H1 (cell line): ENCODE data around the gene ACTR8. TPM values are rescaled to one million over a fixed set of nuclear protein-coding genes. Genes with fewer than 3 reads are reported as not detected.

Source experiments
- CTCF ChIA-PET: fragments of 300-600 bp; sonication (Branson Sonifier 250); formaldehyde crosslinking; loops from one replicate; lab custom pipeline; 2021; ENCODE audit not compliant: partially characterized antibody; lab: Charles Lee
- POLR2A ChIA-PET: fragments of 300-600 bp; sonication (Branson Sonifier 250); formaldehyde crosslinking; loops from one replicate; lab custom pipeline; 2021; ENCODE audit warnings: inconsistent platforms; ENCODE audit not compliant: partially characterized antibody; lab: Charles Lee
- DNase-seq, 2 experiments: peaks; one replicate each; pipeline versions ENCODE4 v3.0.0 to v3.0.0-alpha.2; 2010 to 2022; ENCODE audit warnings: low spot score in 2 of 2, low read depth in 1 of 2, mixed read lengths in 1 of 2
- FAIRE-seq: peaks from 2 replicates; lab custom pipeline; 2011; peaks lifted over from hg19 to GRCh38; lab: Jason Lieb, UNC
- H2AFZ ChIP-seq: 2 replicates; pipeline ENCODE4 v1.8.1; 2012; ENCODE audit warnings: low read length, inconsistent platforms
- H2AK5ac ChIP-seq: 2 replicates; pipeline ENCODE4 v1.6.1; 2013; ENCODE audit warnings: low read depth, low read length
- H2BK120ac ChIP-seq: replicated peaks from 2 replicates; pipeline ENCODE3; 2013; ENCODE audit warnings: low read depth, low read length, inconsistent platforms
- H2BK12ac ChIP-seq: 2 replicates; pipeline ENCODE4 v1.6.1; 2013; ENCODE audit warnings: low read depth, low read length
- H2BK15ac ChIP-seq: 2 replicates; pipeline ENCODE4 v1.6.1; 2013; ENCODE audit warnings: low read length
- H2BK20ac ChIP-seq: 2 replicates; pipeline ENCODE4 v1.6.1; 2013; ENCODE audit warnings: low read length
- H2BK5ac ChIP-seq: 2 replicates; pipeline ENCODE4 v1.6.1; 2013; ENCODE audit warnings: low read depth, low read length
- H3K14ac ChIP-seq: 2 replicates; pipeline ENCODE4 v1.6.1; 2013; ENCODE audit warnings: inconsistent platforms; ENCODE audit not compliant: insufficient read length
- H3K18ac ChIP-seq: 2 replicates; pipeline ENCODE4 v1.6.1; 2013; ENCODE audit warnings: low read length; ENCODE audit errors: extremely low read depth
- H3K23ac ChIP-seq: 2 replicates; pipeline ENCODE4 v1.6.1; 2013; ENCODE audit warnings: inconsistent platforms; ENCODE audit not compliant: insufficient read length
- H3K23me2 ChIP-seq: 2 replicates; pipeline ENCODE4 v1.6.1; 2013; ENCODE audit warnings: low read depth, low read length
- H3K27ac ChIP-seq: 2 replicates; pipeline ENCODE4 v1.6.1; 2011; ENCODE audit warnings: low read depth, low read length, inconsistent platforms
- H3K27me3 ChIP-seq, 4 experiments: replicated peaks in 1 of 4; 1 replicate in 1 of 4; 2 replicates in 3 of 4; pipeline versions ENCODE4 v1.6.1 to v1.8.1; 2011 to 2013; ENCODE audit warnings: low read length in 3 of 4, mild to moderate bottlenecking in 3 of 4, inconsistent platforms in 2 of 4, mixed read lengths in 2 of 4, moderate library complexity in 1 of 4; ENCODE audit not compliant: control insufficient read depth in 3 of 4, insufficient read depth in 3 of 4; ENCODE audit errors: extremely low read depth in 1 of 4
- H3K36me3 ChIP-seq, 4 experiments: 2 replicates each; pipeline versions ENCODE4 v1.6.1 to v1.8.1; 2011 to 2013; ENCODE audit warnings: mild to moderate bottlenecking in 4 of 4, low read length in 3 of 4, moderate library complexity in 2 of 4, control low read depth in 1 of 4, inconsistent platforms in 1 of 4; ENCODE audit not compliant: insufficient read depth in 4 of 4, control insufficient read depth in 2 of 4
- H3K4ac ChIP-seq: replicated peaks from 2 replicates; pipeline ENCODE3; 2013; ENCODE audit warnings: low read length, low read depth, mixed read lengths, inconsistent platforms; ENCODE audit not compliant: insufficient read length
- H3K4me1 ChIP-seq, 4 experiments: replicated peaks in 1 of 4; 1 replicate in 1 of 4; 2 replicates in 3 of 4; pipeline versions ENCODE4 v1.6.1 to v1.8.1; 2011 to 2013; ENCODE audit warnings: low read length in 3 of 4, inconsistent platforms in 2 of 4, mixed read lengths in 1 of 4; ENCODE audit not compliant: insufficient read depth in 4 of 4, control insufficient read depth in 3 of 4
- H3K4me2 ChIP-seq, 2 experiments: 2 replicates each; pipeline versions ENCODE4 v1.6.1 to v1.8.1; 2011 to 2013; ENCODE audit warnings: low read depth in 2 of 2, low read length in 2 of 2, control low read depth in 1 of 2, inconsistent platforms in 1 of 2, mild to moderate bottlenecking in 1 of 2; ENCODE audit not compliant: insufficient read depth in 1 of 2
- H3K4me3 ChIP-seq, 4 experiments: fragments of 200-600, 300-600 bp in 1 of 4; sonication (generic), shearing (Covaris generic), sonication (Bioruptor Twin) in 1 of 4; 2 replicates each; pipeline versions ENCODE4 v1.5.1 to v1.8.1; 2011 to 2016; ENCODE audit warnings: low read length in 4 of 4, low read depth in 3 of 4, control low read depth in 2 of 4, inconsistent platforms in 2 of 4, mild to moderate bottlenecking in 2 of 4, mixed read lengths in 1 of 4, moderate library complexity in 1 of 4; ENCODE audit not compliant: insufficient read depth in 2 of 4; ENCODE audit errors: extremely low read depth in 1 of 4
- H3K56ac ChIP-seq: replicated peaks from 2 replicates; pipeline ENCODE3; 2013; ENCODE audit warnings: low read depth, mild to moderate bottlenecking, mixed read lengths, low read length, inconsistent platforms; ENCODE audit not compliant: insufficient read length
- H3K79me1 ChIP-seq: 2 replicates; pipeline ENCODE4 v1.6.1; 2013; ENCODE audit warnings: low read depth, low read length, control low read depth
- H3K79me2 ChIP-seq, 2 experiments: 2 replicates each; pipeline versions ENCODE4 v1.6.1 to v1.8.1; 2012 to 2013; ENCODE audit warnings: low read length in 2 of 2, mild to moderate bottlenecking in 2 of 2, inconsistent platforms in 1 of 2; ENCODE audit not compliant: insufficient read depth in 2 of 2, control insufficient read depth in 1 of 2
- H3K9ac ChIP-seq, 4 experiments: replicated peaks in 1 of 4; 1 replicate in 1 of 4; 2 replicates in 3 of 4; pipeline versions ENCODE4 v1.6.1 to v1.8.1; 2011 to 2013; ENCODE audit warnings: low read depth in 3 of 4, low read length in 3 of 4, control low read depth in 2 of 4, mild to moderate bottlenecking in 2 of 4, moderate library complexity in 2 of 4, inconsistent platforms in 1 of 4; ENCODE audit errors: extremely low read depth in 1 of 4
- H3K9me3 ChIP-seq, 2 experiments: 2 replicates each; pipeline versions ENCODE4 v1.6.1 to v1.8.1; 2012 to 2013; ENCODE audit warnings: mild to moderate bottlenecking in 2 of 2, moderate library complexity in 2 of 2, control low read depth in 1 of 2, inconsistent platforms in 1 of 2, low read depth in 1 of 2, low read length in 1 of 2, mixed read lengths in 1 of 2; ENCODE audit not compliant: insufficient read depth in 2 of 2
- H4K20me1 ChIP-seq, 2 experiments: replicated peaks in 1 of 2; 2 replicates each; pipeline versions ENCODE3 to v1.8.1; 2011 to 2013; ENCODE audit warnings: inconsistent platforms in 2 of 2, low read length in 2 of 2, mild to moderate bottlenecking in 1 of 2; ENCODE audit not compliant: insufficient read depth in 2 of 2, control insufficient read depth in 1 of 2
- H4K5ac ChIP-seq: 2 replicates; pipeline ENCODE4 v1.6.1; 2013; ENCODE audit warnings: low read length, low read depth, mixed read lengths, inconsistent platforms; ENCODE audit not compliant: insufficient read length
- H4K8ac ChIP-seq: 2 replicates; pipeline ENCODE4 v1.8.0; 2013; ENCODE audit warnings: mild to moderate bottlenecking, moderate library complexity, low read length, inconsistent platforms; ENCODE audit not compliant: insufficient read depth; ENCODE audit errors: extremely low read depth
- H4K91ac ChIP-seq: replicated peaks from 2 replicates; pipeline ENCODE3; 2013; ENCODE audit warnings: low read length, mixed read lengths, inconsistent platforms; ENCODE audit not compliant: insufficient read length
- ASH2L ChIP-seq: fragments of 200-600, 300-600 bp; sonication (generic); IDR thresholded peaks from one replicate; pipeline ENCODE4 v1.7.1; 2017; ENCODE audit warnings: low read length
- CBX8 ChIP-seq: fragments of 300-800, 300-1000 bp; sonication (generic); IDR thresholded peaks from 2 replicates; pipeline ENCODE4 v1.7.1; 2016; ENCODE audit warnings: low read depth, low read length, borderline replicate concordance
- CHD1 ChIP-seq: IDR thresholded peaks from 2 replicates; pipeline ENCODE4 v1.6.1; 2012; ENCODE audit warnings: low read depth, low read length, improper control_type of control experiment
- CHD2 ChIP-seq: IDR thresholded peaks from 2 replicates; pipeline ENCODE4 v1.6.1; 2012; ENCODE audit warnings: low read length, improper control_type of control experiment
- EP300 ChIP-seq, 2 experiments: IDR thresholded peaks; 1 replicate in 1 of 2; 2 replicates in 1 of 2; pipeline ENCODE4 v1.6.1; 2011 to 2012; ENCODE audit warnings: low read depth in 2 of 2, low read length in 2 of 2, mild to moderate bottlenecking in 2 of 2, borderline replicate concordance in 1 of 2, inconsistent platforms in 1 of 2, moderate library complexity in 1 of 2
- EZH2 ChIP-seq: fragments of 200-600 bp; sonication (generic); IDR thresholded peaks from 2 replicates; pipeline ENCODE4 v1.7.1; 2012; ENCODE audit warnings: low read depth, mild to moderate bottlenecking, moderate library complexity, low read length, inconsistent platforms; ENCODE audit not compliant: severe bottlenecking
- FOSL1 ChIP-seq: IDR thresholded peaks from 2 replicates; pipeline ENCODE4 v1.6.1; 2011; ENCODE audit warnings: mild to moderate bottlenecking, low read depth, low read length, moderate library complexity; ENCODE audit not compliant: insufficient read depth
- GTF2F1 ChIP-seq: IDR thresholded peaks from 2 replicates; pipeline ENCODE4 v1.6.1; 2012; ENCODE audit warnings: low read depth, low read length, improper control_type of control experiment, borderline replicate concordance
- HDAC2 ChIP-seq, 2 experiments: fragments of 300-600 bp in 1 of 2; sonication (generic) in 1 of 2; IDR thresholded peaks; 2 replicates each; pipeline ENCODE4 v1.6.1; 2011 to 2012; ENCODE audit warnings: low read depth in 2 of 2, low read length in 2 of 2, mild to moderate bottlenecking in 2 of 2, moderate library complexity in 2 of 2, borderline replicate concordance in 1 of 2, inconsistent platforms in 1 of 2
- MAFK ChIP-seq: IDR thresholded peaks from 2 replicates; pipeline ENCODE4 v1.6.1; 2012; ENCODE audit warnings: low read depth, mild to moderate bottlenecking, improper control_type of control experiment, low read length
- WGBS, 2 experiments: shearing (Covaris generic) in 1 of 2; methylation state at CpG; one replicate each; pipeline versions ENCODE4 v1.1.6 to v1.1.7; 2013 to 2015; ENCODE audit warnings: low lambda C conversion rate in 2 of 2, mixed read lengths in 2 of 2, inconsistent platforms in 1 of 2, low coverage in 1 of 2, missing lambda C conversion rate in 1 of 2; ENCODE audit not compliant: insufficient replicate concordance in 2 of 2, insufficient coverage in 1 of 2, insufficient read length in 1 of 2; ENCODE audit errors: extremely low coverage in 1 of 2, missing lambda C conversion rate in 1 of 2; 5-methylcytosine and 5-hydroxymethylcytosine counted together
- polyA plus RNA-seq, 7 experiments: library from polyadenylated mRNA; depleted of rRNA in 3 of 7; stranded (reverse) in 5 of 7; unstranded in 2 of 7; fragments of >200 nt in 5 of 7; fragments of 200-250 nt in 2 of 7; gene quantifications; 1 replicate in 5 of 7; 2 replicates in 1 of 7; 4 replicates in 1 of 7; pipeline versions ENCODE4 v1.2.1 to v1.2.3, GENCODE V29; 2011 to 2013; ENCODE audit warnings: missing spikeins in 2 of 7, mixed read lengths in 2 of 7
- total RNA-seq: library from RNA; stranded (reverse); fragmentation: NEBNext Ultra II Directional; extraction: Animal tissue kit (Norgen Biotek cat#: 25700); gene quantifications from 2 replicates; pipeline ENCODE4 v1.2.1, GENCODE V29; 2021
- TF ChIP-seq, protein P1 (sequence below): IDR thresholded peaks from 2 replicates; pipeline ENCODE4 v1.6.1; 2011; ENCODE audit warnings: low read length, improper control_type of control experiment
- TF ChIP-seq, protein P2 (sequence below): IDR thresholded peaks from 2 replicates; pipeline ENCODE4 v1.6.1; 2012; ENCODE audit warnings: inconsistent platforms

ACTR8 gene
- total and polyA plus RNA-seq, 2 of the 8 experiments (the other 6 are each of a cell fraction or from before 2014, with no cell fraction given): 8.3 to 26.9 TPM

- Histone ChIP-seq H2BK120ac (no peak overlapping the region), H4K8ac (no peak overlapping the region), H4K5ac (no peak overlapping the region), H3K4me2 (no peak overlapping the region), H3K27ac (no peak overlapping the region), H2BK5ac (no peak overlapping the region), H3K23me2 (peaks cover 8% of the 10 kb centered on the region), H3K9me3 (no peaks in the 10 kb centered on the region), H2AFZ (no peak overlapping the region), H3K18ac (no peak overlapping the region), H4K91ac (no peak overlapping the region), H2BK20ac (no peak overlapping the region), H2BK12ac (no peak overlapping the region), H3K36me3 (peaks cover 0 to 7% (median 3%) of the 10 kb centered on the region in 4 experiments; a peak in 5 of 8 replicates), H3K79me2 (no peaks in the 10 kb centered on the region; a peak in 1 of 4 replicates), H3K56ac (no peak overlapping the region), H2BK15ac (no peak overlapping the region), H3K9ac (no peak overlapping the region), H3K27me3 (peaks cover 3 to 16% (median 9%) of the 10 kb centered on the region in 4 experiments), H4K20me1 (peaks cover 2 to 3% of the 10 kb centered on the region in 2 experiments), H3K4ac (no peak overlapping the region), H3K14ac (no peak overlapping the region), H3K79me1 (peaks cover 5% of the 10 kb centered on the region; the same call in 1 of the 2 replicates), H3K23ac (no peak overlapping the region), H3K4me3 (no peak overlapping the region), H2AK5ac (no peak overlapping the region), H3K4me1 (peaks cover 0 to 5% (median under 1%) of the 10 kb centered on the region in 4 experiments; a peak in 3 of 7 replicates)
- CTCF ChIA-PET: interaction anchor here (0.5 to 1.1 kb wide), 3 partner anchors 13 to 18 kb away, joined by 3 read pairs; no protein-coding TSS in a partner anchor
- POLR2A ChIA-PET: interaction anchor here (0.6 kb wide), 1 partner anchor 373 kb away, joined by 4 read pairs; no protein-coding TSS in a partner anchor
- no peak for DNase-seq
- WGBS, 2 experiments: 94% methylated on average over 5 of the region's 5 CpGs; no CpG with 5 or more reads in 1 of the 2 experiments
- no peak for FAIRE-seq
- TF ChIP-seq EP300 (IDR thresholded peaks at IDR 0.05; ENCODE audit: borderline replicate concordance in 1 of 2, low read depth in 2 of 2, low read length in 2 of 2) (no peak), HDAC2 (IDR thresholded peaks at IDR 0.05; ENCODE audit: borderline replicate concordance in 1 of 2, low read depth in 2 of 2, low read length in 2 of 2) (no peak), CBX8 (no peak), ASH2L (no peak), FOSL1 (no peak), CHD1 (no peak), CHD2 (no peak), EZH2 (no peak), GTF2F1 (no peak), MAFK (no peak)
- TF ChIP-seq, protein P1, sequence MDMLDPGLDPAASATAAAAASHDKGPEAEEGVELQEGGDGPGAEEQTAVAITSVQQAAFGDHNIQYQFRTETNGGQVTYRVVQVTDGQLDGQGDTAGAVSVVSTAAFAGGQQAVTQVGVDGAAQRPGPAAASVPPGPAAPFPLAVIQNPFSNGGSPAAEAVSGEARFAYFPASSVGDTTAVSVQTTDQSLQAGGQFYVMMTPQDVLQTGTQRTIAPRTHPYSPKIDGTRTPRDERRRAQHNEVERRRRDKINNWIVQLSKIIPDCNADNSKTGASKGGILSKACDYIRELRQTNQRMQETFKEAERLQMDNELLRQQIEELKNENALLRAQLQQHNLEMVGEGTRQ: no peak
- TF ChIP-seq, protein P2, sequence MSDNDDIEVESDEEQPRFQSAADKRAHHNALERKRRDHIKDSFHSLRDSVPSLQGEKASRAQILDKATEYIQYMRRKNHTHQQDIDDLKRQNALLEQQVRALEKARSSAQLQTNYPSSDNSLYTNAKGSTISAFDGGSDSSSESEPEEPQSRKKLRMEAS: no peak
Measured at GRCh38 chr3:53850895-53851294, 31.1 kb downstream of the ACTR8 start.
